H1 (cell line): ENCODE results near the gene GRAMD1B. TPM values are rescaled to one million over a fixed set of nuclear protein-coding genes. Genes with fewer than 3 reads are reported as not detected.

Experiments used
- CTCF ChIA-PET: fragments of 300-600 bp; sonication (Branson Sonifier 250); formaldehyde crosslinking; loops from one replicate; lab custom pipeline; 2021; ENCODE audit not compliant: partially characterized antibody; lab: Charles Lee
- POLR2A ChIA-PET: fragments of 300-600 bp; sonication (Branson Sonifier 250); formaldehyde crosslinking; loops from one replicate; lab custom pipeline; 2021; ENCODE audit warnings: inconsistent platforms; ENCODE audit not compliant: partially characterized antibody; lab: Charles Lee
- DNase-seq, 2 experiments: peaks; one replicate each; pipeline versions ENCODE4 v3.0.0 to v3.0.0-alpha.2; 2010 to 2022; ENCODE audit warnings: low spot score in 2 of 2, low read depth in 1 of 2, mixed read lengths in 1 of 2
- FAIRE-seq: peaks from 2 replicates; lab custom pipeline; 2011; peaks lifted over from hg19 to GRCh38; lab: Jason Lieb, UNC
- H2AFZ ChIP-seq: 2 replicates; pipeline ENCODE4 v1.8.1; 2012; ENCODE audit warnings: low read length, inconsistent platforms
- H2AK5ac ChIP-seq: 2 replicates; pipeline ENCODE4 v1.6.1; 2013; ENCODE audit warnings: low read depth, low read length
- H2BK120ac ChIP-seq: replicated peaks from 2 replicates; pipeline ENCODE3; 2013; ENCODE audit warnings: low read depth, low read length, inconsistent platforms
- H2BK12ac ChIP-seq: 2 replicates; pipeline ENCODE4 v1.6.1; 2013; ENCODE audit warnings: low read depth, low read length
- H2BK15ac ChIP-seq: 2 replicates; pipeline ENCODE4 v1.6.1; 2013; ENCODE audit warnings: low read length
- H2BK20ac ChIP-seq: 2 replicates; pipeline ENCODE4 v1.6.1; 2013; ENCODE audit warnings: low read length
- H2BK5ac ChIP-seq: 2 replicates; pipeline ENCODE4 v1.6.1; 2013; ENCODE audit warnings: low read depth, low read length
- H3K14ac ChIP-seq: 2 replicates; pipeline ENCODE4 v1.6.1; 2013; ENCODE audit warnings: inconsistent platforms; ENCODE audit not compliant: insufficient read length
- H3K18ac ChIP-seq: 2 replicates; pipeline ENCODE4 v1.6.1; 2013; ENCODE audit warnings: low read length; ENCODE audit errors: extremely low read depth
- H3K23ac ChIP-seq: 2 replicates; pipeline ENCODE4 v1.6.1; 2013; ENCODE audit warnings: inconsistent platforms; ENCODE audit not compliant: insufficient read length
- H3K23me2 ChIP-seq: 2 replicates; pipeline ENCODE4 v1.6.1; 2013; ENCODE audit warnings: low read depth, low read length
- H3K27ac ChIP-seq: 2 replicates; pipeline ENCODE4 v1.6.1; 2011; ENCODE audit warnings: low read depth, low read length, inconsistent platforms
- H3K27me3 ChIP-seq, 4 experiments: replicated peaks in 1 of 4; 1 replicate in 1 of 4; 2 replicates in 3 of 4; pipeline versions ENCODE4 v1.6.1 to v1.8.1; 2011 to 2013; ENCODE audit warnings: low read length in 3 of 4, mild to moderate bottlenecking in 3 of 4, inconsistent platforms in 2 of 4, mixed read lengths in 2 of 4, moderate library complexity in 1 of 4; ENCODE audit not compliant: control insufficient read depth in 3 of 4, insufficient read depth in 3 of 4; ENCODE audit errors: extremely low read depth in 1 of 4
- H3K36me3 ChIP-seq, 4 experiments: 2 replicates each; pipeline versions ENCODE4 v1.6.1 to v1.8.1; 2011 to 2013; ENCODE audit warnings: mild to moderate bottlenecking in 4 of 4, low read length in 3 of 4, moderate library complexity in 2 of 4, control low read depth in 1 of 4, inconsistent platforms in 1 of 4; ENCODE audit not compliant: insufficient read depth in 4 of 4, control insufficient read depth in 2 of 4
- H3K4ac ChIP-seq: replicated peaks from 2 replicates; pipeline ENCODE3; 2013; ENCODE audit warnings: low read length, low read depth, mixed read lengths, inconsistent platforms; ENCODE audit not compliant: insufficient read length
- H3K4me1 ChIP-seq, 4 experiments: replicated peaks in 1 of 4; 1 replicate in 1 of 4; 2 replicates in 3 of 4; pipeline versions ENCODE4 v1.6.1 to v1.8.1; 2011 to 2013; ENCODE audit warnings: low read length in 3 of 4, inconsistent platforms in 2 of 4, mixed read lengths in 1 of 4; ENCODE audit not compliant: insufficient read depth in 4 of 4, control insufficient read depth in 3 of 4
- H3K4me2 ChIP-seq, 2 experiments: 2 replicates each; pipeline versions ENCODE4 v1.6.1 to v1.8.1; 2011 to 2013; ENCODE audit warnings: low read depth in 2 of 2, low read length in 2 of 2, control low read depth in 1 of 2, inconsistent platforms in 1 of 2, mild to moderate bottlenecking in 1 of 2; ENCODE audit not compliant: insufficient read depth in 1 of 2
- H3K4me3 ChIP-seq, 4 experiments: fragments of 200-600, 300-600 bp in 1 of 4; sonication (generic), shearing (Covaris generic), sonication (Bioruptor Twin) in 1 of 4; 2 replicates each; pipeline versions ENCODE4 v1.5.1 to v1.8.1; 2011 to 2016; ENCODE audit warnings: low read length in 4 of 4, low read depth in 3 of 4, control low read depth in 2 of 4, inconsistent platforms in 2 of 4, mild to moderate bottlenecking in 2 of 4, mixed read lengths in 1 of 4, moderate library complexity in 1 of 4; ENCODE audit not compliant: insufficient read depth in 2 of 4; ENCODE audit errors: extremely low read depth in 1 of 4
- H3K56ac ChIP-seq: replicated peaks from 2 replicates; pipeline ENCODE3; 2013; ENCODE audit warnings: low read depth, mild to moderate bottlenecking, mixed read lengths, low read length, inconsistent platforms; ENCODE audit not compliant: insufficient read length
- H3K79me1 ChIP-seq: 2 replicates; pipeline ENCODE4 v1.6.1; 2013; ENCODE audit warnings: low read depth, low read length, control low read depth
- H3K79me2 ChIP-seq, 2 experiments: 2 replicates each; pipeline versions ENCODE4 v1.6.1 to v1.8.1; 2012 to 2013; ENCODE audit warnings: low read length in 2 of 2, mild to moderate bottlenecking in 2 of 2, inconsistent platforms in 1 of 2; ENCODE audit not compliant: insufficient read depth in 2 of 2, control insufficient read depth in 1 of 2
- H3K9ac ChIP-seq, 4 experiments: replicated peaks in 1 of 4; 1 replicate in 1 of 4; 2 replicates in 3 of 4; pipeline versions ENCODE4 v1.6.1 to v1.8.1; 2011 to 2013; ENCODE audit warnings: low read depth in 3 of 4, low read length in 3 of 4, control low read depth in 2 of 4, mild to moderate bottlenecking in 2 of 4, moderate library complexity in 2 of 4, inconsistent platforms in 1 of 4; ENCODE audit errors: extremely low read depth in 1 of 4
- H3K9me3 ChIP-seq, 2 experiments: 2 replicates each; pipeline versions ENCODE4 v1.6.1 to v1.8.1; 2012 to 2013; ENCODE audit warnings: mild to moderate bottlenecking in 2 of 2, moderate library complexity in 2 of 2, control low read depth in 1 of 2, inconsistent platforms in 1 of 2, low read depth in 1 of 2, low read length in 1 of 2, mixed read lengths in 1 of 2; ENCODE audit not compliant: insufficient read depth in 2 of 2
- H4K20me1 ChIP-seq, 2 experiments: replicated peaks in 1 of 2; 2 replicates each; pipeline versions ENCODE3 to v1.8.1; 2011 to 2013; ENCODE audit warnings: inconsistent platforms in 2 of 2, low read length in 2 of 2, mild to moderate bottlenecking in 1 of 2; ENCODE audit not compliant: insufficient read depth in 2 of 2, control insufficient read depth in 1 of 2
- H4K5ac ChIP-seq: 2 replicates; pipeline ENCODE4 v1.6.1; 2013; ENCODE audit warnings: low read length, low read depth, mixed read lengths, inconsistent platforms; ENCODE audit not compliant: insufficient read length
- H4K8ac ChIP-seq: 2 replicates; pipeline ENCODE4 v1.8.0; 2013; ENCODE audit warnings: mild to moderate bottlenecking, moderate library complexity, low read length, inconsistent platforms; ENCODE audit not compliant: insufficient read depth; ENCODE audit errors: extremely low read depth
- H4K91ac ChIP-seq: replicated peaks from 2 replicates; pipeline ENCODE3; 2013; ENCODE audit warnings: low read length, mixed read lengths, inconsistent platforms; ENCODE audit not compliant: insufficient read length
- FOSL1 ChIP-seq: IDR thresholded peaks from 2 replicates; pipeline ENCODE4 v1.6.1; 2011; ENCODE audit warnings: mild to moderate bottlenecking, low read depth, low read length, moderate library complexity; ENCODE audit not compliant: insufficient read depth
- HDAC6 ChIP-seq: IDR thresholded peaks from one replicate; pipeline ENCODE4 v1.7.1; 2012; ENCODE audit warnings: low read depth, mild to moderate bottlenecking, inconsistent platforms, low read length, moderate library complexity
- KDM1A ChIP-seq: fragments of 200-600, 300-600 bp; sonication (generic); IDR thresholded peaks from 2 replicates; pipeline ENCODE4 v1.7.1; 2016; ENCODE audit warnings: mild to moderate bottlenecking, low read length, borderline replicate concordance
- NANOG ChIP-seq: IDR thresholded peaks from 2 replicates; pipeline ENCODE4 v1.6.1; 2011; ENCODE audit warnings: low read length, low read depth, mild to moderate bottlenecking, inconsistent platforms; ENCODE audit not compliant: insufficient read depth, poor library complexity, severe bottlenecking
- POLR2AphosphoS5 ChIP-seq: IDR thresholded peaks from 2 replicates; pipeline ENCODE4 v1.6.1; 2011; ENCODE audit warnings: low read depth, low read length
- RAD21 ChIP-seq, 2 experiments: IDR thresholded peaks in 1 of 2; conservative IDR thresholded peaks in 1 of 2; 2 replicates each; pipeline ENCODE4 v1.6.1; 2011; ENCODE audit warnings: low read depth in 2 of 2, low read length in 2 of 2, improper control_type of control experiment in 1 of 2, inconsistent platforms in 1 of 2, mild to moderate bottlenecking in 1 of 2, moderate library complexity in 1 of 2
- RNF2 ChIP-seq: fragments of 200-900, 300-1000 bp; sonication (generic); IDR thresholded peaks from 2 replicates; pipeline ENCODE4 v1.7.1; 2016; ENCODE audit warnings: borderline replicate concordance, low read depth, mild to moderate bottlenecking, antibody characterized with exemption, low read length; ENCODE audit not compliant: poor library complexity, severe bottlenecking; ENCODE audit errors: missing control alignments
- SP2 ChIP-seq: IDR thresholded peaks from 2 replicates; pipeline ENCODE4 v1.6.1; 2012; ENCODE audit warnings: mild to moderate bottlenecking, low read length, inconsistent platforms
- SP4 ChIP-seq: IDR thresholded peaks from 2 replicates; pipeline ENCODE4 v1.6.1; 2012; ENCODE audit warnings: low read length, inconsistent platforms
- WGBS, 2 experiments: shearing (Covaris generic) in 1 of 2; methylation state at CpG; one replicate each; pipeline versions ENCODE4 v1.1.6 to v1.1.7; 2013 to 2015; ENCODE audit warnings: low lambda C conversion rate in 2 of 2, mixed read lengths in 2 of 2, inconsistent platforms in 1 of 2, low coverage in 1 of 2, missing lambda C conversion rate in 1 of 2; ENCODE audit not compliant: insufficient replicate concordance in 2 of 2, insufficient coverage in 1 of 2, insufficient read length in 1 of 2; ENCODE audit errors: extremely low coverage in 1 of 2, missing lambda C conversion rate in 1 of 2; 5-methylcytosine and 5-hydroxymethylcytosine counted together
- polyA plus RNA-seq, 7 experiments: library from polyadenylated mRNA; depleted of rRNA in 3 of 7; stranded (reverse) in 5 of 7; unstranded in 2 of 7; fragments of >200 nt in 5 of 7; fragments of 200-250 nt in 2 of 7; gene quantifications; 1 replicate in 5 of 7; 2 replicates in 1 of 7; 4 replicates in 1 of 7; pipeline versions ENCODE4 v1.2.1 to v1.2.3, GENCODE V29; 2011 to 2013; ENCODE audit warnings: missing spikeins in 2 of 7, mixed read lengths in 2 of 7
- total RNA-seq: library from RNA; stranded (reverse); fragmentation: NEBNext Ultra II Directional; extraction: Animal tissue kit (Norgen Biotek cat#: 25700); gene quantifications from 2 replicates; pipeline ENCODE4 v1.2.1, GENCODE V29; 2021

Gene GRAMD1B
- total and polyA plus RNA-seq, 2 of the 8 experiments (the other 6 are each of a cell fraction or from before 2014, with no cell fraction given): 10.1 to 21.2 TPM

DNA sequence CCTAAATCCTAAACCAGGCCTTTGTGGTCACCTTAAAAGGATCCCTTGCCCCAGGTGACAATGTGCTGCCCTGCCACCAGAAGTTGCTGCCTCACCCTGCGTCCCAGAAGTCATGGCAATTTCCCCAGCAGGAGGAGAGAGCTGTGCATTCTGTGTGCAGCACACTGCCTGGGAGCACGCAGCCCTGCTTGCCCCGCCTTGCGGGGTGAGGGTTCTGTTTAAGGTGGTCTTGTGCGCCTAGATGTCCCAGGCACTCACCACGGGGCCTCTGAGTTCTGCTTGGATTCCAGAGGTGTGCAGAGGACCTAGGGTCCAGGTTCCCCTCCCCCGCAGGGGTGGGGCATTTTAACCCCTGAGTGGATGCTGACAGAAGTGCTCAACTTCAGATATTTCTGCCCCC is 95.0 kb downstream of the GRAMD1B start:
- no peak overlapping the region for H2AFZ ChIP-seq
- TF ChIP-seq SP2: no peak
- TF ChIP-seq SP4: no peak
- TF ChIP-seq FOSL1: no peak
- TF ChIP-seq RAD21 (IDR thresholded peaks at IDR 0.05 in 1 of 2, conservative IDR thresholded peaks at IDR 0.05 in 1 of 2; ENCODE audit: low read depth in 2 of 2, low read length in 2 of 2): no peak
- TF ChIP-seq KDM1A: no peak
- TF ChIP-seq NANOG: no peak
- TF ChIP-seq POLR2AphosphoS5: no peak
- TF ChIP-seq HDAC6: no peak
- no peak for TF ChIP-seq RNF2

More for the DNA sequence above, 95.0 kb downstream of the GRAMD1B start:
- no peak for FAIRE-seq
- no peak overlapping the region for H2BK120ac ChIP-seq
- peak overlapping the region; percentile 71; the same call in 1 of the 2 replicates for H2AK5ac ChIP-seq
- H3K56ac ChIP-seq: no peak overlapping the region
- H2BK12ac ChIP-seq: peak overlapping the region; percentile 60; the same call in 1 of the 2 replicates
- H3K23me2 ChIP-seq: no peaks in the 10 kb centered on the region
- peak overlapping the region; percentile 50 for H3K4ac ChIP-seq
- peak overlapping the region; percentile 63 for H4K91ac ChIP-seq
- H3K4me3 ChIP-seq: no peak overlapping the region
- H4K8ac ChIP-seq: no peak overlapping the region
- no peaks in the 10 kb centered on the region for H3K9me3 ChIP-seq
- H3K27me3 ChIP-seq: no peaks in the 10 kb centered on the region
- 76% methylated on average over 7 of the region's 7 CpGs; no CpG with 5 or more reads in 1 of the 2 experiments for WGBS, 2 experiments
- H3K9ac ChIP-seq: no peak overlapping the region
- no peak overlapping the region for H3K23ac ChIP-seq
- H3K79me1 ChIP-seq: no peaks in the 10 kb centered on the region; the same call in 1 of the 2 replicates
- DNase-seq: no peak
- no peak overlapping the region for H4K5ac ChIP-seq
- ChIA-PET CTCF (interaction anchor here (0.6 to 11.3 kb wide), 15 partner anchors 8 to 461 kb away, joined by 3 to 67 read pairs (median 4); no protein-coding TSS in a partner anchor), POLR2A (interaction anchor here (0.6 to 1.3 kb wide), 4 partner anchors 10 to 153 kb away, joined by 3 to 4 read pairs (median 4); no protein-coding TSS in a partner anchor)
- peak overlapping the region; percentile 73; the same call in 1 of the 2 replicates for H2BK5ac ChIP-seq
- H3K79me2 ChIP-seq: 0 out of 4 replicates have a peak, but pooled peaks cover 0 to 8% of the 10 kb centered on the region in 2 experiments
- H2BK20ac ChIP-seq: no peak overlapping the region; the same call in 1 of the 2 replicates
- H3K14ac ChIP-seq: no peak overlapping the region
- H4K20me1 ChIP-seq: no peaks in the 10 kb centered on the region
- H3K18ac ChIP-seq: peak overlapping the region; percentile 68; the same call in 1 of the 2 replicates
- no peaks in the 10 kb centered on the region for H3K36me3 ChIP-seq
- peak overlapping the region in 1 of 2 experiments; percentile 43; a peak in 2 of 4 replicates for H3K4me2 ChIP-seq
- peak overlapping the region; percentile 88; the same call in 1 of the 2 replicates for H2BK15ac ChIP-seq
- H3K4me1 ChIP-seq: peaks cover 9 to 20% (median 14%) of the 10 kb centered on the region in 4 experiments
- no peak overlapping the region for H3K27ac ChIP-seq
